ENCODE data around the gene SCPEP1.
"Not testable (repeated sequence)": the region's sequence is repeated elsewhere in the genome, so short reads cannot be mapped to it uniquely, and the experiment has no call there.

The SCPEP1 gene

GRCh38 chr17:56965681-56966080 is 12.2 kb upstream of the SCPEP1 start:
- DNase-seq: not testable (repeated sequence)

GRCh38 chr17:56966338-56966737 is 11.6 kb upstream of the SCPEP1 start:
- no peak for DNase-seq

GRCh38 chr17:56970974-56971373 is 7.0 kb upstream of the SCPEP1 start:
- DNase-seq: no peak

- no peak for DNase-seq
Measured at GRCh38 chr17:56972111-56972730, 5.7 kb upstream of the SCPEP1 start.

- peak; percentile 54 to 78 for DNase-seq
Measured at GRCh38 chr17:56973520-56973919, 4.4 kb upstream of the SCPEP1 start.

GRCh38 chr17:56974055-56974454 is 3.9 kb upstream of the SCPEP1 start:
- DNase-seq: no peak

GRCh38 chr17:56975656-56976055 is 2.3 kb upstream of the SCPEP1 start:
- DNase-seq: no peak

GRCh38 chr17:56976941-56977608 is 856 bp upstream of the SCPEP1 start:
- DNase-seq: no peak

- DNase-seq: no peak
Measured at GRCh38 chr17:56978441-56979090, 635 bp downstream of the SCPEP1 start.

GRCh38 chr17:56979091-56979480 is 1.2 kb downstream of the SCPEP1 start:
- no peak for DNase-seq

GRCh38 chr17:56980526-56980925 is 2.6 kb downstream of the SCPEP1 start:
- DNase-seq: not testable (repeated sequence)

GRCh38 chr17:56982312-56982711 is 4.4 kb downstream of the SCPEP1 start:
- DNase-seq: no peak

GRCh38 chr17:56983366-56983765 is 5.4 kb downstream of the SCPEP1 start:
- DNase-seq: no peak

- DNase-seq: no peak
Measured at GRCh38 chr17:56985371-56986162, 7.6 kb downstream of the SCPEP1 start.

GRCh38 chr17:56987283-56987834 is 9.4 kb downstream of the SCPEP1 start:
- no peak for DNase-seq

- no peak for DNase-seq
Measured at GRCh38 chr17:56988901-56989572, 11.1 kb downstream of the SCPEP1 start.

- no peak for DNase-seq
Measured at GRCh38 chr17:56992364-56992763, 14.4 kb downstream of the SCPEP1 start.

GRCh38 chr17:56994009-56994792 is 16.3 kb downstream of the SCPEP1 start:
- no peak for DNase-seq

GRCh38 chr17:56995766-56996165 is 17.8 kb downstream of the SCPEP1 start:
- peak in 1 of 2 experiments; percentile 13 for DNase-seq

- DNase-seq: no peak
Measured at GRCh38 chr17:56997313-56997712, 19.4 kb downstream of the SCPEP1 start.

GRCh38 chr17:57001541-57001940 is 23.6 kb downstream of the SCPEP1 start:
- DNase-seq: no peak

GRCh38 chr17:57002904-57003303 is 25.0 kb downstream of the SCPEP1 start:
- no peak for DNase-seq
